Vagina (tissue), 2 donors: ENCODE data around the gene MDFI. TPM values are rescaled to one million over a fixed set of nuclear protein-coding genes. Genes with fewer than 3 reads are reported as not detected.

Experiments
- DNase-seq, 2 donors: peaks; one replicate each; pipeline ENCODE4 v3.0.0-alpha.2; 2017; ENCODE audit errors: extremely low spot score in 2 of 2
- H3K27ac ChIP-seq: fragments of 200-600 bp; sonication (generic); one replicate; pipeline ENCODE4 v1.5.1; 2019
- H3K27me3 ChIP-seq: fragments of 200-600 bp; sonication (generic); one replicate; pipeline ENCODE4 v1.5.1; 2019
- H3K36me3 ChIP-seq, 2 donors: fragments of 200-600 bp; sonication (generic); one replicate each; pipeline ENCODE4 v1.5.1; 2017 to 2019
- H3K4me1 ChIP-seq: fragments of 200-600 bp; sonication (generic); one replicate; pipeline ENCODE4 v1.5.1; 2019
- H3K4me3 ChIP-seq, 2 donors: fragments of 200-600 bp; sonication (generic); 1 replicate in 1 of 2; 2 replicates in 1 of 2; pipeline ENCODE4 v1.5.1; 2016 to 2019
- H3K9me3 ChIP-seq: fragments of 200-600 bp; sonication (generic); one replicate; pipeline ENCODE4 v1.5.1; 2019
- POLR2A ChIP-seq, 2 donors: fragments of 450-650 bp; IDR thresholded peaks; one replicate each; pipeline ENCODE4 v1.6.1; 2017; ENCODE audit warnings: antibody characterized with exemption in 2 of 2, mild to moderate bottlenecking in 2 of 2, moderate library complexity in 2 of 2
- POLR2AphosphoS5 ChIP-seq, 2 donors: sonication (generic); formaldehyde crosslinking; IDR thresholded peaks; one replicate each; pipeline ENCODE4 v1.9.0; 2017; ENCODE audit warnings: antibody characterized with exemption in 2 of 2, mild to moderate bottlenecking in 2 of 2, low read depth in 1 of 2; ENCODE audit not compliant: insufficient read depth in 1 of 2
- intact Hi-C: fragments of 100-400 bp; cut with DNase I; formaldehyde crosslinking; loops from one replicate; pipeline ENCODE4 v1.15.1; 2023
- total RNA-seq: library from RNA; depleted of rRNA; stranded (reverse); fragments of >200 nt; gene quantifications from one replicate; pipeline ENCODE4 v1.2.3, GENCODE V29; 2016
- TF ChIP-seq, protein P1 (sequence below), 3 experiments: fragments of 450-650 bp in 2 of 3; fragments of 200-600 bp in 1 of 3; sonication (generic) in 1 of 3; IDR thresholded peaks; one replicate each; pipeline ENCODE4 v1.5.1; 2017 to 2019; ENCODE audit warnings: antibody characterized with exemption in 3 of 3, mild to moderate bottlenecking in 2 of 3, moderate library complexity in 2 of 3

Gene MDFI
- total RNA-seq, 1 donor from 2014 or later, result 37.3 TPM

DNA sequence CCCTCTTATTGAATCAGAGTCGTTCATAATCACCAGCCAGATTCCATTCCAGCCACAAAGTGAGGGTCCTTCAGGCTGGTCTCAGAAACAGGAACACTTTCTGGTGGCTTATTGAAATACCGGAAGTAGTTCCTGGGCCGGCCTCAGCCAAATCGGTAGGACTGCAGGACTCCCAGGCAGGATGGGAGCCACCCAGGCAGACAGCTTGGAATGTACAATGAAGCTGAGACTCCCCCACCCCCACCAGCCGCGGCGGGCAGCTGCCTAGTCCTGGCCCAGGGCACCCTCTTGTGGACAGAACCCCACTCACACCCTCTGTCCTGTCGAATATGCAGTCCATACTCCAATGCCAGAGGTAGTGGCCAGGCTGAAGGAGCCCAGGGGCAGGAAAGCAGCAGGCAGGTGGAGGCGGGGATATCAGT is 43.8 kb downstream of the MDFI start:
- Histone ChIP-seq H3K4me1 (peaks cover 20% of the 10 kb centered on the region), H3K4me3 (no peak overlapping the region), H3K9me3 (no peaks in the 10 kb centered on the region), H3K27ac (no peak overlapping the region), H3K27me3 (no peaks in the 10 kb centered on the region), H3K36me3 (peaks cover 0 to 9% of the 10 kb centered on the region in 2 donors)
- no peak for DNase-seq
- intact Hi-C loops, result loop anchor here (2.0 kb wide), 1 partner anchor 313 kb away; no protein-coding TSS in a partner anchor
- TF ChIP-seq POLR2A (IDR thresholded peaks at IDR 0.05) (no peak), POLR2AphosphoS5 (IDR thresholded peaks at IDR 0.05; ENCODE audit: insufficient read depth in 1 of 2, low read depth in 1 of 2) (peak in 1 of 2 donors; percentile 26)
- TF ChIP-seq, protein P1, sequence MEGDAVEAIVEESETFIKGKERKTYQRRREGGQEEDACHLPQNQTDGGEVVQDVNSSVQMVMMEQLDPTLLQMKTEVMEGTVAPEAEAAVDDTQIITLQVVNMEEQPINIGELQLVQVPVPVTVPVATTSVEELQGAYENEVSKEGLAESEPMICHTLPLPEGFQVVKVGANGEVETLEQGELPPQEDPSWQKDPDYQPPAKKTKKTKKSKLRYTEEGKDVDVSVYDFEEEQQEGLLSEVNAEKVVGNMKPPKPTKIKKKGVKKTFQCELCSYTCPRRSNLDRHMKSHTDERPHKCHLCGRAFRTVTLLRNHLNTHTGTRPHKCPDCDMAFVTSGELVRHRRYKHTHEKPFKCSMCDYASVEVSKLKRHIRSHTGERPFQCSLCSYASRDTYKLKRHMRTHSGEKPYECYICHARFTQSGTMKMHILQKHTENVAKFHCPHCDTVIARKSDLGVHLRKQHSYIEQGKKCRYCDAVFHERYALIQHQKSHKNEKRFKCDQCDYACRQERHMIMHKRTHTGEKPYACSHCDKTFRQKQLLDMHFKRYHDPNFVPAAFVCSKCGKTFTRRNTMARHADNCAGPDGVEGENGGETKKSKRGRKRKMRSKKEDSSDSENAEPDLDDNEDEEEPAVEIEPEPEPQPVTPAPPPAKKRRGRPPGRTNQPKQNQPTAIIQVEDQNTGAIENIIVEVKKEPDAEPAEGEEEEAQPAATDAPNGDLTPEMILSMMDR (IDR thresholded peaks at IDR 0.05), result peak; percentile 68 to 79 (median 75)

DNA sequence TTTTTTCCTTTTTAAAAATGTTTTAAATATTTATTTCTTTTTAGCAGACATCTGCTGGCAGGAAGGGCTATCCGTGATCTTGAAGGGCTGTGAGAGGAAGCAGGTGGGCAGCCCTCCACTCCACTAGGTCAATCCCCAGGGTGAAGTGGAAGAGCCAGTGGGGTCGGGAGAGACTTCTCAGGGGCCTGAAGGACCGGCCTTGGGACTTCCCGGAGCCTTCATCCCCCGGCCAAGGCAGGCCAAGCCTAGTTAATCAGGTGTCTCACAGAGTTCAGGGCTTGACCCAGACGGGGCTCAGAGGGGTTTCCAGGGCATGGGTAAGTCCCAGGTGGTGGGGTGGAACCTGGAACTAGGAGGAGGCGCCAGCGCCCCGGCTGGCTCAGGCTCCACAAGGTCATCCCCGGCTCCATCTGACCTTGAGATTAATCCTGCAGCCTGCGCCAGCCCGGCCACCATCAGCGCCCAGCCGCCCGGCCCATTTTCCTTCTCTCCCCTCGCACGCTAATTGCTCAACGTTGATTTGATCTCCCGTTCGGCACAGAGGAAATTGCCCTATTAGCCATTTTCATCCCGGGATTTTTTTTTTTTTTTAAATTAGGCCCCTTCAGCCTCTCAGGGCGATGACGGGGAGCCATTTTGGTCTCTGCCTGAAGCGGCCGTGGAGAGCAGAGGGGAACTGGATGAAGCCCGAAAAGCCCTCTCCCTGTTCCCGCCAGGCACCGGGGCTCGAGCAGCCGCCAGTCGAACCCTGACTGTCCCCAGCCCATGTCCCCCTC is 44.4 kb downstream of the MDFI start:
- Histone ChIP-seq H3K36me3 (peaks cover 0 to 13% of the 10 kb centered on the region in 2 donors), H3K27ac (peak overlapping the region; percentile 72), H3K4me3 (peak overlapping the region; percentile 47 to 58), H3K4me1 (peaks cover 20% of the 10 kb centered on the region), H3K27me3 (no peaks in the 10 kb centered on the region), H3K9me3 (no peaks in the 10 kb centered on the region)
- intact Hi-C loops, result loop anchor here (1.0 to 2.0 kb wide), 2 partner anchors 79 to 314 kb away; no protein-coding TSS in a partner anchor
- no peak for DNase-seq
- TF ChIP-seq POLR2AphosphoS5 (IDR thresholded peaks at IDR 0.05; ENCODE audit: insufficient read depth in 1 of 2, low read depth in 1 of 2) (peak in 1 of 2 donors; percentile 1), POLR2A (IDR thresholded peaks at IDR 0.05) (no peak)
- TF ChIP-seq, protein P1 (IDR thresholded peaks at IDR 0.05), result no peak

DNA sequence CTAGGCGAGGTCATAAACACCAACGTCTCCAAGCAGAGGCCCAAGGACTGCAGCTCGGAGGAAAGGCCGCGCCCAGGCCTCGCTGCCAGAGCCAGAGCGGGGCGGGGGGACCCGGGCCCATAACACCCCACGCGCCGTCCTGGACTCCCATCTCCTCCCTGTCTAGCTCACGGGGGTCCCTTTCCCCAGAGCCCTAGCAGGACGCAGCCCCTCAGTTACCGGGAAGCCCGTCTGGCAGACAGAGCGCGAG is 44.9 kb downstream of the MDFI start:
- intact Hi-C loops, result loop anchor here (1.0 to 2.0 kb wide), 2 partner anchors 80 to 314 kb away; no protein-coding TSS in a partner anchor
- H3K36me3 ChIP-seq, result peaks cover 0 to 18% of the 10 kb centered on the region in 2 donors
- peaks cover 20% of the 10 kb centered on the region for H3K4me1 ChIP-seq
- H3K4me3 ChIP-seq, result peak overlapping the region; percentile 47 to 58
- no peaks in the 10 kb centered on the region for H3K9me3 ChIP-seq
- no peak for DNase-seq
- no peaks in the 10 kb centered on the region for H3K27me3 ChIP-seq
- H3K27ac ChIP-seq, result peak overlapping the region; percentile 72
- no peak for TF ChIP-seq POLR2A (IDR thresholded peaks at IDR 0.05)
- TF ChIP-seq, protein P1 (IDR thresholded peaks at IDR 0.05), result no peak
- TF ChIP-seq POLR2AphosphoS5 (IDR thresholded peaks at IDR 0.05; ENCODE audit: insufficient read depth in 1 of 2, low read depth in 1 of 2), result no peak

DNA sequence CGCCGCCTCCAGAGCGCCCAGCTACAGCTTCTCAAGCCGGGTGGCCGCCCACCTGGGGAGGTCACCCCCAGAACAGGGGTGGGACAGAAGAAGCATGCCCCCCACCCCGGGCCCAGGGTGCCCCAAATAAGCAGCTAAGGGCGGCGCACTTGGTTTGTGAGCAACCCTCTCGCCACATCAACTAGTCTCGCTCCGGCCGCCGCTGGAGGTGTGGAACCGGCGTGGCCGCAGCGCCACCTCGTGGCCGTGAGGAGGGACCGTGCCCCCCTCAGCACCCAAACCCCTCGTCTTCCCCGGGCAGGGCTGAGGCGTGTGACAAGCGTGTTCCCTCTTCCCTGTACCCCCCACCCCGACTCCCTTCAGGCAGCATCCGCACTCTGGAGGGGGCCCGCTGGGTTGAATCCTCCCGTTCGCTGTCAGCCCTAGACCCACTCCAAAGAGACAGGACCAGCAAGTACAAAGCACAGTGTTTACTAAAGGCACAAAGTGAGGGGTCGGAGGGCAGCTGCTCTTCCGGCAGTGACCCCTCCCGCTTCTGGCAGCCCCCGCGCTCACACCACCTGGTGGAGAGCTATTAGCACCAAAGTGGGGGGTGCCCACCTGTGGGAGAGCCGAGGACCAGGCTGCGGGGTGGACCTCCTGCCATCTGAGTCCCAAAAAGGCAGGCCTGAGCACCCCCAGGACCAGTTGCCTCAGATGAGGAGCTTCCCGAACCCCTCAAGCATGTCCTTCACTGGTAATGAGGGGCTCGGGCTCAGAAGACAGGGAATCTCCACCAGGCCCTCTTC is 45.4 kb downstream of the MDFI start:
- no peak for TF ChIP-seq POLR2A (IDR thresholded peaks at IDR 0.05)
- peak; percentile 12 to 41 for TF ChIP-seq POLR2AphosphoS5 (IDR thresholded peaks at IDR 0.05; ENCODE audit: insufficient read depth in 1 of 2, low read depth in 1 of 2)
- TF ChIP-seq, protein P1 (IDR thresholded peaks at IDR 0.05), result peak; percentile 87 to 97 (median 93)
- no peak for DNase-seq
- Histone ChIP-seq H3K4me1 (peaks cover 20% of the 10 kb centered on the region), H3K9me3 (no peaks in the 10 kb centered on the region), H3K27me3 (no peaks in the 10 kb centered on the region), H3K27ac (peak overlapping the region; percentile 72), H3K36me3 (peaks cover 0 to 18% of the 10 kb centered on the region in 2 donors), H3K4me3 (peak overlapping the region; percentile 47 to 58)
- intact Hi-C loops, result loop anchor here (1.0 to 2.0 kb wide), 2 partner anchors 80 to 315 kb away; no protein-coding TSS in a partner anchor
